ENCODE results near the gene NRXN3. TPM values are rescaled to one million over a fixed set of nuclear protein-coding genes. Genes with fewer than 3 reads are reported as not detected.

NRXN3 gene
- total and polyA plus RNA-seq, 2 donors (not counting 1 experiment from before 2014, with no cell fraction given): not detected

DNA sequence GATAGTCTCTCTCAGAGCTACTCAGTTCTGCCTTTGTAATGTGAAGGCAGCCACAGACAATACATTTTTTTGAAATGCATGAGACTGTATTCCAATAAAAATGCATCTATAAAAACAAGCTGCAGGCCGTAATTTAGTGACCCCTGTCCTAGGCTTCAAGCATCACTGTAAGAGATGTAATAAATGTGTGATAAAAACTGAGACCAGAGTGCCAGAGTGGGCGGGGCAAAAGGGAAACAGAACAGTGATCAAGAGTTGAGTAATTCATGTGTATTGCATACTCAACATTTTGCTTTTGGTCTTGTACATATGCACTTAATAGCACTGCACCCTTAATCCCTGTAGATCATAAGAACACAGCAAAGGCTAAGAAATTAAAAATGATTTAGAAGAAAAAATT lies 1297.7 kb downstream of the NRXN3 start:
- no peaks in the 10 kb centered on the region for H3K9me3 ChIP-seq (ENCODE audit: control extremely low read depth in 1 of 3, control insufficient read depth in 2 of 3, insufficient read depth in 1 of 3, low read length in 2 of 3)
- no peak overlapping the region for H3K4me3 Mint-ChIP-seq
- CTCF ChIA-PET: no interaction called here
- no peaks in the 10 kb centered on the region for H3K4me1 ChIP-seq (ENCODE audit: control insufficient read depth in 2 of 2, insufficient read depth in 2 of 2, low read length in 2 of 2)
- intact Hi-C loops (cut with micrococcal nuclease): no loop called here
- TF ChIP-seq EZH2 (IDR thresholded peaks at IDR 0.05; ENCODE audit: borderline replicate concordance, insufficient read depth, low read depth, low read length, poor library complexity, severe bottlenecking): no peak
- TF ChIP-seq, protein P1, sequence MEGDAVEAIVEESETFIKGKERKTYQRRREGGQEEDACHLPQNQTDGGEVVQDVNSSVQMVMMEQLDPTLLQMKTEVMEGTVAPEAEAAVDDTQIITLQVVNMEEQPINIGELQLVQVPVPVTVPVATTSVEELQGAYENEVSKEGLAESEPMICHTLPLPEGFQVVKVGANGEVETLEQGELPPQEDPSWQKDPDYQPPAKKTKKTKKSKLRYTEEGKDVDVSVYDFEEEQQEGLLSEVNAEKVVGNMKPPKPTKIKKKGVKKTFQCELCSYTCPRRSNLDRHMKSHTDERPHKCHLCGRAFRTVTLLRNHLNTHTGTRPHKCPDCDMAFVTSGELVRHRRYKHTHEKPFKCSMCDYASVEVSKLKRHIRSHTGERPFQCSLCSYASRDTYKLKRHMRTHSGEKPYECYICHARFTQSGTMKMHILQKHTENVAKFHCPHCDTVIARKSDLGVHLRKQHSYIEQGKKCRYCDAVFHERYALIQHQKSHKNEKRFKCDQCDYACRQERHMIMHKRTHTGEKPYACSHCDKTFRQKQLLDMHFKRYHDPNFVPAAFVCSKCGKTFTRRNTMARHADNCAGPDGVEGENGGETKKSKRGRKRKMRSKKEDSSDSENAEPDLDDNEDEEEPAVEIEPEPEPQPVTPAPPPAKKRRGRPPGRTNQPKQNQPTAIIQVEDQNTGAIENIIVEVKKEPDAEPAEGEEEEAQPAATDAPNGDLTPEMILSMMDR (IDR thresholded peaks at IDR 0.05): no peak
- POLR2A ChIA-PET: no interaction called here
- DNase-seq: no peak
- H3K9ac ChIP-seq (ENCODE audit: low read length): no peak overlapping the region
- no peak for ATAC-seq (ENCODE audit: low read depth)
- no peaks in the 10 kb centered on the region for H3K36me3 ChIP-seq (replicated peaks in 1 of 2; ENCODE audit: control extremely low read depth in 1 of 2, control insufficient read depth in 1 of 2, extremely low read depth in 1 of 2, insufficient read depth in 2 of 2, low read length in 1 of 2)
- H3K27me3 ChIP-seq (replicated peaks in 1 of 4; ENCODE audit: control extremely low read depth in 1 of 4, control insufficient read depth in 3 of 4, insufficient read depth in 4 of 4, low read length in 3 of 4): no peaks in the 10 kb centered on the region
- no peak overlapping the region for H3K27ac Mint-ChIP-seq
- no peaks in the 10 kb centered on the region for H4K20me1 ChIP-seq (ENCODE audit: control insufficient read depth, insufficient read depth, low read length, poor library complexity, severe bottlenecking)
- no peak overlapping the region for H3K27ac ChIP-seq (ENCODE audit: low read length in 2 of 2)
- H3K4me1 Mint-ChIP-seq: no peaks in the 10 kb centered on the region
- H2AFZ ChIP-seq (ENCODE audit: insufficient read depth, low read depth, low read length, poor library complexity, severe bottlenecking): no peak overlapping the region
- H3K79me2 ChIP-seq (ENCODE audit: control insufficient read depth, insufficient read depth, low read length): no peaks in the 10 kb centered on the region
- no peak overlapping the region for H3K4me3 ChIP-seq (ENCODE audit: control extremely low read depth in 1 of 5, extremely low read depth in 1 of 5, insufficient read depth in 1 of 5, low read depth in 2 of 5, low read length in 4 of 5)
- H3K4me2 ChIP-seq (replicated peaks; ENCODE audit: low read depth, low read length, poor library complexity, severe bottlenecking): no peak overlapping the region
- no peaks in the 10 kb centered on the region for H3K9me3 Mint-ChIP-seq (ENCODE audit: insufficient read depth)
- H3K27me3 Mint-ChIP-seq: no peaks in the 10 kb centered on the region
- no CpG with 5 or more reads among the region's 2 CpGs for WGBS (ENCODE audit: insufficient coverage)

DNA sequence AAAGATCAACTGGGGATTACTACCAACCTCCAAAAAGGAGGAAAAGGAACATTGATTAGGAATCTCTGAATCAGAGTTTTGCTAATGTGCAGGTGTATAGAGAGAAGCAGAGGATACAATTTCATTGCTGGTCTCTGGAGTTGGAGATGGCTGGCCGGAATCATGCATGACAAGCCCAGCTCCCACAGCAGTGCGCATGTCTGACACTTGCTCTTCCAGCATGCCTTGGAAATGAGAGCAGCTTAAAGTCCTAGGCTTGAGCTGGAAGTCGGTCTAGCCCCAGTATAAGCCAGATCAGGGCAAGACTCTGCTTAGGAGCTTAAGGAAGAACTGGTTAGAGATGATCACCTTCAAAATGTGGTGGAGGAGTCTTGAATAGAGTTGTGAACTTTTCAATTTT lies 1298.3 kb downstream of the NRXN3 start:
- no peaks in the 10 kb centered on the region for H3K27me3 ChIP-seq (replicated peaks in 1 of 4; ENCODE audit: control extremely low read depth in 1 of 4, control insufficient read depth in 3 of 4, insufficient read depth in 4 of 4, low read length in 3 of 4)
- H3K9me3 Mint-ChIP-seq (ENCODE audit: insufficient read depth): no peaks in the 10 kb centered on the region
- no peaks in the 10 kb centered on the region for H4K20me1 ChIP-seq (ENCODE audit: control insufficient read depth, insufficient read depth, low read length, poor library complexity, severe bottlenecking)
- no peak overlapping the region for H3K27ac Mint-ChIP-seq
- WGBS (ENCODE audit: insufficient coverage): 81% methylated on average over 2 of the region's 3 CpGs
- H3K4me3 ChIP-seq (ENCODE audit: control extremely low read depth in 1 of 5, extremely low read depth in 1 of 5, insufficient read depth in 1 of 5, low read depth in 2 of 5, low read length in 4 of 5): no peak overlapping the region
- H3K27me3 Mint-ChIP-seq: no peaks in the 10 kb centered on the region
- no peaks in the 10 kb centered on the region for H3K4me1 Mint-ChIP-seq
- H3K4me1 ChIP-seq (ENCODE audit: control insufficient read depth in 2 of 2, insufficient read depth in 2 of 2, low read length in 2 of 2): no peaks in the 10 kb centered on the region
- no peak overlapping the region for H2AFZ ChIP-seq (ENCODE audit: insufficient read depth, low read depth, low read length, poor library complexity, severe bottlenecking)
- no peak overlapping the region for H3K9ac ChIP-seq (ENCODE audit: low read length)
- no peak overlapping the region for H3K27ac ChIP-seq (ENCODE audit: low read length in 2 of 2)
- no peaks in the 10 kb centered on the region for H3K36me3 ChIP-seq (replicated peaks in 1 of 2; ENCODE audit: control extremely low read depth in 1 of 2, control insufficient read depth in 1 of 2, extremely low read depth in 1 of 2, insufficient read depth in 2 of 2, low read length in 1 of 2)
- intact Hi-C loops (cut with micrococcal nuclease): no loop called here
- CTCF ChIA-PET: no interaction called here
- no peak for TF ChIP-seq EZH2 (IDR thresholded peaks at IDR 0.05; ENCODE audit: borderline replicate concordance, insufficient read depth, low read depth, low read length, poor library complexity, severe bottlenecking)
- TF ChIP-seq, protein P1 (IDR thresholded peaks at IDR 0.05): no peak
- no peak overlapping the region for H3K4me3 Mint-ChIP-seq
- no peak overlapping the region for H3K4me2 ChIP-seq (replicated peaks; ENCODE audit: low read depth, low read length, poor library complexity, severe bottlenecking)
- no peaks in the 10 kb centered on the region for H3K79me2 ChIP-seq (ENCODE audit: control insufficient read depth, insufficient read depth, low read length)
- H3K9me3 ChIP-seq (ENCODE audit: control extremely low read depth in 1 of 3, control insufficient read depth in 2 of 3, insufficient read depth in 1 of 3, low read length in 2 of 3): no peaks in the 10 kb centered on the region
- POLR2A ChIA-PET: no interaction called here
- ATAC-seq (ENCODE audit: low read depth) (no peak), DNase-seq (no peak)
